Measurements from ENCODE around the gene SMYD4. TPM values are rescaled to one million over a fixed set of nuclear protein-coding genes. Genes with fewer than 3 reads are reported as not detected.

Gene SMYD4
- 24.0 and 24.4 TPM in 2 replicates for total RNA-seq (ENCODE audit: low replicate concordance)

GRCh38 chr17:1829592-1830257 is at the start of gene SMYD4, which contains the start of gene RPA1:
Gene SMYD4 (minus strand): TSS chr17:1829902. CDS start chr17:1827994, 1,908 bp downstream.
Gene RPA1 (plus strand): TSS chr17:1830005. CDS start chr17:1830094, 89 bp downstream.
- Histone ChIP-seq H3K79me2 (ENCODE audit: low read depth) (peaks cover 72% of the 10 kb centered on the region), H3K9me3 (ENCODE audit: low read depth) (no peaks in the 10 kb centered on the region), H3K27ac (no peak within 1 kb of the TSS), H3K36me3 (no peaks in the 10 kb centered on the region), H3K9ac (peak within 1 kb of the TSS; percentile 67), H3F3A (ENCODE audit: low read depth) (peaks cover 8% of the 10 kb centered on the region), H4K20me1 (ENCODE audit: low read depth) (peaks cover 35% of the 10 kb centered on the region), H3K4me2 (peak within 1 kb of the TSS; percentile 89), H3K4me1 (peaks cover 5% of the 10 kb centered on the region), H3K4me3 (peak within 1 kb of the TSS; percentile 90), H3K27me3 (no peaks in the 10 kb centered on the region), H2AFZ (replicated peaks) (peak within 1 kb of the TSS; percentile 92)
- Mint-ChIP-seq H3K4me1 (peaks cover 27% of the 10 kb centered on the region), H3K4me3 (peak within 1 kb of the TSS; percentile 97), H3K9me3 (no peaks in the 10 kb centered on the region), H3K27ac (peak within 1 kb of the TSS; percentile 71), H3K36me3 (peaks cover 18% of the 10 kb centered on the region), H3K27me3 (ENCODE audit: insufficient read depth, low read depth) (peaks cover 6% of the 10 kb centered on the region)
- TF ChIP-seq EZH2phosphoT487 (IDR thresholded peaks at IDR 0.05) (no peak), CTCF (IDR thresholded peaks at IDR 0.05) (no peak), EZH2 (IDR thresholded peaks at IDR 0.05) (no peak)
- DNase-seq (ENCODE audit: low spot score) = peak; percentile 96

- Histone ChIP-seq H3K79me2 (ENCODE audit: low read depth) (no peaks in the 10 kb centered on the region), H3K9me3 (ENCODE audit: low read depth) (no peaks in the 10 kb centered on the region), H3K36me3 (peaks cover 28% of the 10 kb centered on the region), H3K4me3 (no peak overlapping the region), H3K9ac (no peak overlapping the region), H3K27ac (peak overlapping the region; percentile 92), H4K20me1 (ENCODE audit: low read depth) (peaks cover 11% of the 10 kb centered on the region), H3K4me2 (no peak overlapping the region), H3F3A (ENCODE audit: low read depth) (peaks cover 45% of the 10 kb centered on the region), H3K4me1 (peaks cover 30% of the 10 kb centered on the region), H2AFZ (replicated peaks) (no peak overlapping the region), H3K27me3 (no peaks in the 10 kb centered on the region)
- H3K36me3 Mint-ChIP-seq = peaks cover 36% of the 10 kb centered on the region
- H3K4me3 Mint-ChIP-seq = peak overlapping the region; percentile 21
- no peak for TF ChIP-seq EZH2phosphoT487 (IDR thresholded peaks at IDR 0.05)
- TF ChIP-seq CTCF (IDR thresholded peaks at IDR 0.05) = no peak
- H3K27me3 Mint-ChIP-seq (ENCODE audit: insufficient read depth, low read depth) = no peaks in the 10 kb centered on the region
- peaks cover 23% of the 10 kb centered on the region for H3K4me1 Mint-ChIP-seq
- no peak overlapping the region for H3K27ac Mint-ChIP-seq
- DNase-seq (ENCODE audit: low spot score) = no peak
- H3K9me3 Mint-ChIP-seq = no peaks in the 10 kb centered on the region
Measured at GRCh38 chr17:1878419-1879121, 48.9 kb upstream of the SMYD4 start.

GRCh38 chr17:1875597-1875996 is 45.9 kb upstream of the SMYD4 start:
- H3K36me3 Mint-ChIP-seq = peaks cover 43% of the 10 kb centered on the region
- TF ChIP-seq CTCF (IDR thresholded peaks at IDR 0.05) (no peak), EZH2 (IDR thresholded peaks at IDR 0.05) (no peak), EZH2phosphoT487 (IDR thresholded peaks at IDR 0.05) (no peak)

More at GRCh38 chr17:1875597-1875996, 45.9 kb upstream of the SMYD4 start:
- Histone ChIP-seq H2AFZ (replicated peaks) (no peak overlapping the region), H3K4me1 (peaks cover 16% of the 10 kb centered on the region), H3K79me2 (ENCODE audit: low read depth) (no peaks in the 10 kb centered on the region), H3K9ac (no peak overlapping the region), H3K27me3 (no peaks in the 10 kb centered on the region), H3K4me2 (no peak overlapping the region), H3F3A (ENCODE audit: low read depth) (peaks cover 24% of the 10 kb centered on the region), H3K36me3 (peaks cover 28% of the 10 kb centered on the region), H4K20me1 (ENCODE audit: low read depth) (peaks cover 6% of the 10 kb centered on the region), H3K27ac (no peak overlapping the region), H3K9me3 (ENCODE audit: low read depth) (no peaks in the 10 kb centered on the region), H3K4me3 (no peak overlapping the region)
- Mint-ChIP-seq H3K4me1 (peaks cover 12% of the 10 kb centered on the region), H3K9me3 (no peaks in the 10 kb centered on the region), H3K4me3 (no peak overlapping the region), H3K27me3 (ENCODE audit: insufficient read depth, low read depth) (no peaks in the 10 kb centered on the region), H3K27ac (no peak overlapping the region)
- no peak for DNase-seq (ENCODE audit: low spot score)

All from neural progenitor cell (in vitro differentiated cells).